ENCODE results near the gene CLIP1.

Gene CLIP1

GRCh38 chr12:122298071-122298748 lies 124.3 kb downstream of the CLIP1 start:
- Histone ChIP-seq H3K9me2 (replicated peaks; ENCODE audit: insufficient read depth, low read length) (no peaks in the 10 kb centered on the region), H3K27ac (ENCODE audit: low read depth, low read length) (no peak overlapping the region), H3K4me3 (ENCODE audit: insufficient read depth, low read length, poor library complexity, severe bottlenecking) (no peak overlapping the region), H3K9ac (ENCODE audit: low read length) (no peak overlapping the region), H3K36me3 (ENCODE audit: low read length) (no peaks in the 10 kb centered on the region), H4K20me1 (ENCODE audit: low read depth, low read length) (no peaks in the 10 kb centered on the region), H3K79me2 (ENCODE audit: insufficient read depth, low read length) (no peaks in the 10 kb centered on the region), H3K4me2 (ENCODE audit: low read depth, low read length, poor library complexity, severe bottlenecking) (no peak overlapping the region), H3K27me3 (ENCODE audit: low read length) (no peaks in the 10 kb centered on the region), H3F3A (ENCODE audit: insufficient read depth) (no peaks in the 10 kb centered on the region), H2AFZ (ENCODE audit: low read depth, low read length, severe bottlenecking) (no peak overlapping the region), H3K9me3 (ENCODE audit: insufficient read depth, low read length) (no peaks in the 10 kb centered on the region)
- TF ChIP-seq CTCF (IDR thresholded peaks at IDR 0.05; ENCODE audit: insufficient read depth, low read length, poor library complexity, severe bottlenecking) = no peak
- TF ChIP-seq EZH2phosphoT487 (conservative IDR thresholded peaks at IDR 0.05; ENCODE audit: low read length) = no peak

- Histone ChIP-seq H3K36me3 (ENCODE audit: low read length) (no peaks in the 10 kb centered on the region), H3F3A (ENCODE audit: insufficient read depth) (no peaks in the 10 kb centered on the region), H3K27me3 (ENCODE audit: low read length) (no peaks in the 10 kb centered on the region), H3K4me2 (ENCODE audit: low read depth, low read length, poor library complexity, severe bottlenecking) (no peak overlapping the region), H3K9me3 (ENCODE audit: insufficient read depth, low read length) (no peaks in the 10 kb centered on the region), H3K4me3 (ENCODE audit: insufficient read depth, low read length, poor library complexity, severe bottlenecking) (no peak overlapping the region), H3K9ac (ENCODE audit: low read length) (no peak overlapping the region), H2AFZ (ENCODE audit: low read depth, low read length, severe bottlenecking) (no peak overlapping the region), H3K9me2 (replicated peaks; ENCODE audit: insufficient read depth, low read length) (no peaks in the 10 kb centered on the region), H4K20me1 (ENCODE audit: low read depth, low read length) (no peaks in the 10 kb centered on the region), H3K27ac (ENCODE audit: low read depth, low read length) (no peak overlapping the region), H3K79me2 (ENCODE audit: insufficient read depth, low read length) (no peaks in the 10 kb centered on the region)
- TF ChIP-seq CTCF (IDR thresholded peaks at IDR 0.05; ENCODE audit: insufficient read depth, low read length, poor library complexity, severe bottlenecking) (no peak), EZH2phosphoT487 (conservative IDR thresholded peaks at IDR 0.05; ENCODE audit: low read length) (no peak)
Observed at GRCh38 chr12:122297494-122297893, 125.0 kb downstream of the CLIP1 start.

- H3K36me3 ChIP-seq (ENCODE audit: low read length) = no peaks in the 10 kb centered on the region
- no peak overlapping the region for H3K9ac ChIP-seq (ENCODE audit: low read length)
- H3K27me3 ChIP-seq (ENCODE audit: low read length) = no peaks in the 10 kb centered on the region
- H4K20me1 ChIP-seq (ENCODE audit: low read depth, low read length) = no peaks in the 10 kb centered on the region
- H3K9me2 ChIP-seq (replicated peaks; ENCODE audit: insufficient read depth, low read length) = no peaks in the 10 kb centered on the region
- no peaks in the 10 kb centered on the region for H3F3A ChIP-seq (ENCODE audit: insufficient read depth)
- no peak for TF ChIP-seq EZH2phosphoT487 (conservative IDR thresholded peaks at IDR 0.05; ENCODE audit: low read length)
- no peak for TF ChIP-seq CTCF (IDR thresholded peaks at IDR 0.05; ENCODE audit: insufficient read depth, low read length, poor library complexity, severe bottlenecking)
- no peaks in the 10 kb centered on the region for H3K79me2 ChIP-seq (ENCODE audit: insufficient read depth, low read length)
- H3K27ac ChIP-seq (ENCODE audit: low read depth, low read length) = no peak overlapping the region
- no peaks in the 10 kb centered on the region for H3K9me3 ChIP-seq (ENCODE audit: insufficient read depth, low read length)
- no peak overlapping the region for H3K4me3 ChIP-seq (ENCODE audit: insufficient read depth, low read length, poor library complexity, severe bottlenecking)
- H3K4me2 ChIP-seq (ENCODE audit: low read depth, low read length, poor library complexity, severe bottlenecking) = no peak overlapping the region
- H2AFZ ChIP-seq (ENCODE audit: low read depth, low read length, severe bottlenecking) = no peak overlapping the region
Observed at GRCh38 chr12:122295877-122296276, 126.6 kb downstream of the CLIP1 start.
